Measurements from ENCODE around the gene OBI1.
"Not testable (repeated sequence)": the region's sequence is repeated elsewhere in the genome, so short reads cannot be mapped to it uniquely, and the experiment has no call there.

Gene OBI1

GRCh38 chr13:78658630-78659449 is at the start of gene OBI1:
TSS of gene OBI1 (minus strand) at chr13:78659155. CDS start at chr13:78659120, 35 bp downstream.
- peak; percentile 54 for DNase-seq

- no peak for DNase-seq
Observed at GRCh38 chr13:78701383-78701782, 42.4 kb upstream of the OBI1 start.

- DNase-seq: peak; percentile 47
Observed at GRCh38 chr13:78700121-78700910, 41.4 kb upstream of the OBI1 start.

GRCh38 chr13:78689011-78689410 is 30.1 kb upstream of the OBI1 start:
- no peak for DNase-seq

- no peak for DNase-seq
Observed at GRCh38 chr13:78686461-78686860, 27.5 kb upstream of the OBI1 start.

GRCh38 chr13:78680576-78681350 is 21.8 kb upstream of the OBI1 start:
- DNase-seq: peak; percentile 60

GRCh38 chr13:78680115-78680561 is 21.2 kb upstream of the OBI1 start:
- DNase-seq: peak; percentile 90

GRCh38 chr13:78679329-78679728 is 20.4 kb upstream of the OBI1 start:
- peak; percentile 37 for DNase-seq

- DNase-seq: no peak
Observed at GRCh38 chr13:78675112-78675511, 16.2 kb upstream of the OBI1 start.

- DNase-seq: no peak
Observed at GRCh38 chr13:78674638-78675037, 15.7 kb upstream of the OBI1 start.

GRCh38 chr13:78662467-78662866 is 3.5 kb upstream of the OBI1 start:
- no peak for DNase-seq

GRCh38 chr13:78660495-78660857 is 1.5 kb upstream of the OBI1 start:
- DNase-seq: no peak

- no peak for DNase-seq
Observed at GRCh38 chr13:78659732-78660494, 958 bp upstream of the OBI1 start.

GRCh38 chr13:78659450-78659730 is 435 bp upstream of the OBI1 start:
- DNase-seq: no peak

- DNase-seq: peak; percentile 11
Observed at GRCh38 chr13:78657699-78658629, 991 bp downstream of the OBI1 start.

- DNase-seq: no peak
Observed at GRCh38 chr13:78655906-78656305, 3.0 kb downstream of the OBI1 start.

- no peak for DNase-seq
Observed at GRCh38 chr13:78655007-78655406, 3.9 kb downstream of the OBI1 start.

- no peak for DNase-seq
Observed at GRCh38 chr13:78652651-78653050, 6.3 kb downstream of the OBI1 start.

GRCh38 chr13:78650717-78651083 is 8.3 kb downstream of the OBI1 start:
- no peak for DNase-seq

- DNase-seq: no peak
Observed at GRCh38 chr13:78649997-78650716, 8.8 kb downstream of the OBI1 start.

- DNase-seq: not testable (repeated sequence)
Observed at GRCh38 chr13:78647109-78647678, 11.8 kb downstream of the OBI1 start.
